Measurements from ENCODE around the gene ZCCHC4. TPM values are rescaled to one million over a fixed set of nuclear protein-coding genes. Genes with fewer than 3 reads are reported as not detected.

Gene ZCCHC4
- total and polyA plus RNA-seq, 2 of the 8 experiments (the other 6 are each of a cell fraction or from before 2014, with no cell fraction given) = 9.8 to 12.5 TPM

DNA sequence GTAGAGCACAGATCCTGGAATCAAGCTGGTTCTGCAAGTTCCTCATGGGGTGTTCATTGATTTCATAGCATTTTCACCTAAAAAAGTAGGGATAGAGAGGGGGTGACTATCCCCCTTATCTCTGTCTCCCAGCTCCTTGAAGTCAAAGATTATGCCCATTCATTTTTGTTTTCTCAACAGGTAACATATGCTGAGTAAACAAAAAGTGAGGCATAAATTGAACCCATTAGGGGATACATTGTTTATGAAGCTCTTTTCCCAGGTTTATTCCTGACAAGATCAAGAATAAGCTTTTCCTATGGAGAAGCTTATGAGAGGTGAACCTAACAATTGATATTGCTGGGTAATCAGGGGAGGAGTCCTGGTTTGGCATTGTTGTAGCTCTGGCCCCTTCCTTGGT lies 55.3 kb downstream of the ZCCHC4 start:
- H3K9ac ChIP-seq (replicated peaks in 1 of 4; ENCODE audit: extremely low read depth in 1 of 4, low read depth in 3 of 4, low read length in 3 of 4) = no peak overlapping the region
- H2BK15ac ChIP-seq (ENCODE audit: low read length) = no peak overlapping the region
- no peak overlapping the region for H2AK5ac ChIP-seq (ENCODE audit: low read depth, low read length)
- no peaks in the 10 kb centered on the region for H3K9me3 ChIP-seq (ENCODE audit: insufficient read depth in 2 of 2, low read depth in 1 of 2, low read length in 1 of 2)
- H3K79me1 ChIP-seq (ENCODE audit: low read depth, low read length) = no peaks in the 10 kb centered on the region
- no peaks in the 10 kb centered on the region for H3K27me3 ChIP-seq (replicated peaks in 1 of 4; ENCODE audit: control insufficient read depth in 3 of 4, extremely low read depth in 1 of 4, insufficient read depth in 3 of 4, low read length in 3 of 4)
- no peak overlapping the region for H4K8ac ChIP-seq (ENCODE audit: extremely low read depth, insufficient read depth, low read length)
- ChIA-PET CTCF (ENCODE audit: partially characterized antibody) (interaction anchor here (0.7 to 5.3 kb wide), 25 partner anchors 9 to 387 kb away, joined by 3 to 47 read pairs (median 4); partner anchors contain the start of genes ANAPC4 and ZCCHC4), POLR2A (ENCODE audit: partially characterized antibody) (interaction anchor here (1.1 to 1.2 kb wide), 2 partner anchors 11 to 56 kb away, joined by 3 to 4 read pairs; partner anchors contain the start of gene ZCCHC4)
- no peak overlapping the region for H2AFZ ChIP-seq (ENCODE audit: low read length)
- H3K79me2 ChIP-seq (ENCODE audit: control insufficient read depth in 1 of 2, insufficient read depth in 2 of 2, low read length in 2 of 2) = no peaks in the 10 kb centered on the region
- no peak overlapping the region for H3K18ac ChIP-seq (ENCODE audit: extremely low read depth, low read length)
- H3K4me1 ChIP-seq (replicated peaks in 1 of 4; ENCODE audit: control insufficient read depth in 3 of 4, insufficient read depth in 4 of 4, low read length in 3 of 4) = peaks cover 0 to 4% (median 1%) of the 10 kb centered on the region in 4 experiments; a peak in 2 of 7 replicates
- DNase-seq (ENCODE audit: low read depth in 1 of 2, low spot score in 2 of 2) (no peak), FAIRE-seq (no peak)
- peaks cover 0 to 5% (median 1%) of the 10 kb centered on the region in 4 experiments; a peak in 3 of 8 replicates for H3K36me3 ChIP-seq (ENCODE audit: control insufficient read depth in 2 of 4, insufficient read depth in 4 of 4, low read length in 3 of 4)
- H3K14ac ChIP-seq (ENCODE audit: insufficient read length) = no peak overlapping the region
- H2BK20ac ChIP-seq (ENCODE audit: low read length) = no peak overlapping the region
- H4K5ac ChIP-seq (ENCODE audit: insufficient read length, low read depth, low read length) = no peak overlapping the region
- no peak overlapping the region for H3K4ac ChIP-seq (replicated peaks; ENCODE audit: insufficient read length, low read depth, low read length)
- H3K27ac ChIP-seq (ENCODE audit: low read depth, low read length) = no peak overlapping the region
- no peak overlapping the region for H2BK120ac ChIP-seq (replicated peaks; ENCODE audit: low read depth, low read length)
- no peaks in the 10 kb centered on the region for H3K23me2 ChIP-seq (ENCODE audit: low read depth, low read length)
- no peak overlapping the region for H4K91ac ChIP-seq (replicated peaks; ENCODE audit: insufficient read length, low read length)
- H3K4me3 ChIP-seq (ENCODE audit: extremely low read depth in 1 of 4, insufficient read depth in 2 of 4, low read depth in 3 of 4, low read length in 4 of 4) = no peak overlapping the region
- no peaks in the 10 kb centered on the region for H4K20me1 ChIP-seq (replicated peaks in 1 of 2; ENCODE audit: control insufficient read depth in 1 of 2, insufficient read depth in 2 of 2, low read length in 2 of 2)
- H2BK5ac ChIP-seq (ENCODE audit: low read depth, low read length) = no peak overlapping the region
- H3K23ac ChIP-seq (ENCODE audit: insufficient read length) = no peak overlapping the region
- H3K56ac ChIP-seq (replicated peaks; ENCODE audit: insufficient read length, low read depth, low read length) = no peak overlapping the region
- H2BK12ac ChIP-seq (ENCODE audit: low read depth, low read length) = no peak overlapping the region
- no peak overlapping the region for H3K4me2 ChIP-seq (ENCODE audit: insufficient read depth in 1 of 2, low read depth in 2 of 2, low read length in 2 of 2)
- TF ChIP-seq SIN3A (conservative IDR thresholded peaks at IDR 0.05 in 1 of 2, IDR thresholded peaks at IDR 0.05 in 1 of 2; ENCODE audit: low read depth in 1 of 2, low read length in 2 of 2) = no peak
- no peak for TF ChIP-seq CEBPB (IDR thresholded peaks at IDR 0.05; ENCODE audit: low read depth, low read length)
- no peak for TF ChIP-seq CREB1 (IDR thresholded peaks at IDR 0.05)
